ENCODE measurements around the gene WASF2.
A peak's percentile ranks its signal among the peaks of the same experiment; 100 is the strongest.

Gene WASF2

GRCh38 chr1:27489973-27490741 is at the start of gene WASF2:
Gene WASF2, minus strand, starts transcription at chr1:27490167. Its CDS starts 61,277 bp downstream, at chr1:27428890.
- TF ChIP-seq CREB1 (IDR thresholded peaks at IDR 0.05; ENCODE audit: low read depth) (peak; percentile 71), MAX (IDR thresholded peaks at IDR 0.05) (peak; percentile 5; the same call in 1 of the 2 replicates), ZBTB7A (IDR thresholded peaks at IDR 0.05; ENCODE audit: low read depth) (peak; percentile 89; the same call in 1 of the 2 replicates), FOXM1 (IDR thresholded peaks at IDR 0.05; ENCODE audit: borderline replicate concordance, low read depth) (peak; percentile 61), EGR1 (IDR thresholded peaks at IDR 0.05) (peak; percentile 40; the same call in 1 of the 2 replicates), YY1 (IDR thresholded peaks at IDR 0.05; ENCODE audit: low read depth) (peak; percentile 97), TEAD4 (IDR thresholded peaks at IDR 0.05) (peak; percentile 44; the same call in 1 of the 2 replicates), CEBPB (IDR thresholded peaks at IDR 0.05) (0 out of 2 replicates have a peak, but pooled peaks have one; percentile 25), RAD21 (IDR thresholded peaks at IDR 0.05; ENCODE audit: low read depth) (no peak), TAF1 (IDR thresholded peaks at IDR 0.05; ENCODE audit: low read depth) (peak; percentile 98), NFIC (IDR thresholded peaks at IDR 0.05) (peak; percentile 3; the same call in 1 of the 2 replicates), TCF12 (IDR thresholded peaks at IDR 0.05; ENCODE audit: low read depth) (no peak; the same call in 1 of the 2 replicates), EP300 (IDR thresholded peaks at IDR 0.05; ENCODE audit: borderline replicate concordance) (peak; percentile 49; the same call in 1 of the 2 replicates), REST (IDR thresholded peaks at IDR 0.05; ENCODE audit: low read depth) (no peak), USF1 (IDR thresholded peaks at IDR 0.05) (0 out of 2 replicates have a peak, but pooled peaks have one; percentile 29)

GRCh38 chr1:27538793-27539192 is 48.8 kb upstream of the WASF2 start:
- no peak for TF ChIP-seq EP300 (IDR thresholded peaks at IDR 0.05; ENCODE audit: borderline replicate concordance)
- TF ChIP-seq REST (IDR thresholded peaks at IDR 0.05; ENCODE audit: low read depth): no peak
- TF ChIP-seq CREB1 (IDR thresholded peaks at IDR 0.05; ENCODE audit: low read depth): no peak
- TF ChIP-seq TAF1 (IDR thresholded peaks at IDR 0.05; ENCODE audit: low read depth): no peak
- no peak for TF ChIP-seq EGR1 (IDR thresholded peaks at IDR 0.05)
- no peak for TF ChIP-seq YY1 (IDR thresholded peaks at IDR 0.05; ENCODE audit: low read depth)
- no peak for TF ChIP-seq FOXM1 (IDR thresholded peaks at IDR 0.05; ENCODE audit: borderline replicate concordance, low read depth)
- TF ChIP-seq USF1 (IDR thresholded peaks at IDR 0.05): no peak
- TF ChIP-seq TCF12 (IDR thresholded peaks at IDR 0.05; ENCODE audit: low read depth): no peak
- TF ChIP-seq ZBTB7A (IDR thresholded peaks at IDR 0.05; ENCODE audit: low read depth): no peak
- TF ChIP-seq CEBPB (IDR thresholded peaks at IDR 0.05): no peak
- no peak for TF ChIP-seq TEAD4 (IDR thresholded peaks at IDR 0.05)
- TF ChIP-seq NFIC (IDR thresholded peaks at IDR 0.05): no peak
- no peak for TF ChIP-seq RAD21 (IDR thresholded peaks at IDR 0.05; ENCODE audit: low read depth)
- TF ChIP-seq MAX (IDR thresholded peaks at IDR 0.05): no peak

- TF ChIP-seq EGR1 (IDR thresholded peaks at IDR 0.05) (no peak), USF1 (IDR thresholded peaks at IDR 0.05) (no peak), YY1 (IDR thresholded peaks at IDR 0.05; ENCODE audit: low read depth) (no peak), EP300 (IDR thresholded peaks at IDR 0.05; ENCODE audit: borderline replicate concordance) (no peak), NFIC (IDR thresholded peaks at IDR 0.05) (no peak), MAX (IDR thresholded peaks at IDR 0.05) (no peak), TAF1 (IDR thresholded peaks at IDR 0.05; ENCODE audit: low read depth) (no peak), ZBTB7A (IDR thresholded peaks at IDR 0.05; ENCODE audit: low read depth) (no peak), CEBPB (IDR thresholded peaks at IDR 0.05) (no peak), CREB1 (IDR thresholded peaks at IDR 0.05; ENCODE audit: low read depth) (no peak)
These were observed 46.8 kb upstream of the WASF2 start for GRCh38 chr1:27536767-27537166.

GRCh38 chr1:27536010-27536757 is 46.2 kb upstream of the WASF2 start:
- TF ChIP-seq RAD21 (IDR thresholded peaks at IDR 0.05; ENCODE audit: low read depth) (no peak), REST (IDR thresholded peaks at IDR 0.05; ENCODE audit: low read depth) (no peak), EP300 (IDR thresholded peaks at IDR 0.05; ENCODE audit: borderline replicate concordance) (no peak), FOXM1 (IDR thresholded peaks at IDR 0.05; ENCODE audit: borderline replicate concordance, low read depth) (no peak), CREB1 (IDR thresholded peaks at IDR 0.05; ENCODE audit: low read depth) (no peak), NFIC (IDR thresholded peaks at IDR 0.05) (no peak), EGR1 (IDR thresholded peaks at IDR 0.05) (no peak), TEAD4 (IDR thresholded peaks at IDR 0.05) (no peak), YY1 (IDR thresholded peaks at IDR 0.05; ENCODE audit: low read depth) (no peak), USF1 (IDR thresholded peaks at IDR 0.05) (no peak), TCF12 (IDR thresholded peaks at IDR 0.05; ENCODE audit: low read depth) (no peak), TAF1 (IDR thresholded peaks at IDR 0.05; ENCODE audit: low read depth) (no peak), MAX (IDR thresholded peaks at IDR 0.05) (no peak), CEBPB (IDR thresholded peaks at IDR 0.05) (no peak), ZBTB7A (IDR thresholded peaks at IDR 0.05; ENCODE audit: low read depth) (no peak)

Measured in Ishikawa (cell line).